Esophagus squamous epithelium (tissue), 4 donors: ENCODE results near the gene DSC1.

Experiments
- POLR2A ChIP-seq, 4 donors: fragments of 450-650 bp; IDR thresholded peaks; one replicate each; pipeline ENCODE4 v1.6.1; 2017; ENCODE audit warnings: antibody characterized with exemption in 4 of 4, mild to moderate bottlenecking in 4 of 4, moderate library complexity in 3 of 4
- TF ChIP-seq, protein P1 (sequence below), 6 experiments: fragments of 450-650 bp in 4 of 6; fragments of 200-600 bp in 2 of 6; sonication (generic) in 2 of 6; IDR thresholded peaks; one replicate each; pipeline ENCODE4 v1.5.1; 2016 to 2019; ENCODE audit warnings: antibody characterized with exemption in 6 of 6, mild to moderate bottlenecking in 4 of 6, moderate library complexity in 4 of 6

- TF ChIP-seq POLR2A (IDR thresholded peaks at IDR 0.05): no peak
- TF ChIP-seq, protein P1, sequence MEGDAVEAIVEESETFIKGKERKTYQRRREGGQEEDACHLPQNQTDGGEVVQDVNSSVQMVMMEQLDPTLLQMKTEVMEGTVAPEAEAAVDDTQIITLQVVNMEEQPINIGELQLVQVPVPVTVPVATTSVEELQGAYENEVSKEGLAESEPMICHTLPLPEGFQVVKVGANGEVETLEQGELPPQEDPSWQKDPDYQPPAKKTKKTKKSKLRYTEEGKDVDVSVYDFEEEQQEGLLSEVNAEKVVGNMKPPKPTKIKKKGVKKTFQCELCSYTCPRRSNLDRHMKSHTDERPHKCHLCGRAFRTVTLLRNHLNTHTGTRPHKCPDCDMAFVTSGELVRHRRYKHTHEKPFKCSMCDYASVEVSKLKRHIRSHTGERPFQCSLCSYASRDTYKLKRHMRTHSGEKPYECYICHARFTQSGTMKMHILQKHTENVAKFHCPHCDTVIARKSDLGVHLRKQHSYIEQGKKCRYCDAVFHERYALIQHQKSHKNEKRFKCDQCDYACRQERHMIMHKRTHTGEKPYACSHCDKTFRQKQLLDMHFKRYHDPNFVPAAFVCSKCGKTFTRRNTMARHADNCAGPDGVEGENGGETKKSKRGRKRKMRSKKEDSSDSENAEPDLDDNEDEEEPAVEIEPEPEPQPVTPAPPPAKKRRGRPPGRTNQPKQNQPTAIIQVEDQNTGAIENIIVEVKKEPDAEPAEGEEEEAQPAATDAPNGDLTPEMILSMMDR (IDR thresholded peaks at IDR 0.05): no peak
Measured at GRCh38 chr18:31190919-31191318, 28.3 kb upstream of the DSC1 start.
